Measurements from ENCODE around the gene CCDC107.

DNA sequence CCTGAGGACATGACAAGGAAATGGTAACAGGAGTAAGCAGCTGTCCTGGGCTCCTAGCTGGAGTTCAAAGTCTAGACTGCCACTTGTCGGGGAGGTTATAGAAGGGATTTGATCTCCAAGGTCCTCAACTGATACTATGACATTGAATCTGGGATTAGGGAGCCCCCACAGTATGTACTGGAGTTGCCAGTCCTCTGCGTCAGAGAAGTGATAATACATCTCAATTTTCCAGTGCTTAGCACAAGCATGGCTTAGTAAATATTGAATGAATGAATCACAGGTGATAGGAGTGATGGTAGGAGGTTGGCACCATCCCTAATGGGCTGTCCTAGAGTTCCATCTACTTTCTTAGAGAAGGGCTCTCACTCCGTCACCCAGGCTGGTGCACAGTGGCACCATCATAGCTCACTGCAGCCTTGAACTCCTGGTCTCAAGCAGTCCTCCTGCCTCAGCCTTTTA lies 37.9 kb downstream of the CCDC107 start:
- TF ChIP-seq, protein P1, sequence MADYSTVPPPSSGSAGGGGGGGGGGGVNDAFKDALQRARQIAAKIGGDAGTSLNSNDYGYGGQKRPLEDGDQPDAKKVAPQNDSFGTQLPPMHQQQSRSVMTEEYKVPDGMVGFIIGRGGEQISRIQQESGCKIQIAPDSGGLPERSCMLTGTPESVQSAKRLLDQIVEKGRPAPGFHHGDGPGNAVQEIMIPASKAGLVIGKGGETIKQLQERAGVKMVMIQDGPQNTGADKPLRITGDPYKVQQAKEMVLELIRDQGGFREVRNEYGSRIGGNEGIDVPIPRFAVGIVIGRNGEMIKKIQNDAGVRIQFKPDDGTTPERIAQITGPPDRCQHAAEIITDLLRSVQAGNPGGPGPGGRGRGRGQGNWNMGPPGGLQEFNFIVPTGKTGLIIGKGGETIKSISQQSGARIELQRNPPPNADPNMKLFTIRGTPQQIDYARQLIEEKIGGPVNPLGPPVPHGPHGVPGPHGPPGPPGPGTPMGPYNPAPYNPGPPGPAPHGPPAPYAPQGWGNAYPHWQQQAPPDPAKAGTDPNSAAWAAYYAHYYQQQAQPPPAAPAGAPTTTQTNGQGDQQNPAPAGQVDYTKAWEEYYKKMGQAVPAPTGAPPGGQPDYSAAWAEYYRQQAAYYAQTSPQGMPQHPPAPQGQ (CRISPR knock-in tag; IDR thresholded peaks at IDR 0.05; ENCODE audit: borderline replicate concordance), result no peak
- TF ChIP-seq SAP130 (CRISPR knock-in tag; IDR thresholded peaks at IDR 0.05; ENCODE audit: low read depth) (no peak), POLR2A (IDR thresholded peaks at IDR 0.05; ENCODE audit: insufficient read depth in 1 of 2, low read depth in 2 of 2, low read length in 2 of 2) (no peak), STAT5B (CRISPR knock-in tag; IDR thresholded peaks at IDR 0.05) (no peak), SPEN (CRISPR knock-in tag; IDR thresholded peaks at IDR 0.05; ENCODE audit: low read depth) (no peak)
- TF ChIP-seq, protein P2, sequence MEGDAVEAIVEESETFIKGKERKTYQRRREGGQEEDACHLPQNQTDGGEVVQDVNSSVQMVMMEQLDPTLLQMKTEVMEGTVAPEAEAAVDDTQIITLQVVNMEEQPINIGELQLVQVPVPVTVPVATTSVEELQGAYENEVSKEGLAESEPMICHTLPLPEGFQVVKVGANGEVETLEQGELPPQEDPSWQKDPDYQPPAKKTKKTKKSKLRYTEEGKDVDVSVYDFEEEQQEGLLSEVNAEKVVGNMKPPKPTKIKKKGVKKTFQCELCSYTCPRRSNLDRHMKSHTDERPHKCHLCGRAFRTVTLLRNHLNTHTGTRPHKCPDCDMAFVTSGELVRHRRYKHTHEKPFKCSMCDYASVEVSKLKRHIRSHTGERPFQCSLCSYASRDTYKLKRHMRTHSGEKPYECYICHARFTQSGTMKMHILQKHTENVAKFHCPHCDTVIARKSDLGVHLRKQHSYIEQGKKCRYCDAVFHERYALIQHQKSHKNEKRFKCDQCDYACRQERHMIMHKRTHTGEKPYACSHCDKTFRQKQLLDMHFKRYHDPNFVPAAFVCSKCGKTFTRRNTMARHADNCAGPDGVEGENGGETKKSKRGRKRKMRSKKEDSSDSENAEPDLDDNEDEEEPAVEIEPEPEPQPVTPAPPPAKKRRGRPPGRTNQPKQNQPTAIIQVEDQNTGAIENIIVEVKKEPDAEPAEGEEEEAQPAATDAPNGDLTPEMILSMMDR (CRISPR knock-in tag; IDR thresholded peaks at IDR 0.05), result no peak
